A549 (cell line): ENCODE results near the gene GRHL3.

Experiments
- CBX2 ChIP-seq: fragments of 200-600 bp; sonication (generic); IDR thresholded peaks from 2 replicates; pipeline ENCODE4 v1.6.1; 2016; ENCODE audit warnings: low read depth, mild to moderate bottlenecking, borderline replicate concordance
- CEBPB ChIP-seq, 2 experiments: fragments of >200 bp in 1 of 2; sonication (Bioruptor Twin) in 1 of 2; formaldehyde crosslinking in 1 of 2; IDR thresholded peaks; 2 replicates each; pipeline ENCODE4 v1.6.1; 2012 to 2016
- CHD4 ChIP-seq: fragments of 200-600 bp; sonication (generic); IDR thresholded peaks from 2 replicates; pipeline ENCODE4 v1.6.1; 2016; ENCODE audit warnings: antibody characterized with exemption, mild to moderate bottlenecking, borderline replicate concordance
- CTCF ChIP-seq: fragments of >200 bp; sonication (Bioruptor Twin); formaldehyde crosslinking; IDR thresholded peaks from 3 replicates; pipeline ENCODE4 v1.5.1; 2016
- E2F6 ChIP-seq: IDR thresholded peaks from 2 replicates; pipeline ENCODE4 v1.6.1; 2012; ENCODE audit warnings: low read depth, borderline replicate concordance
- EP300 ChIP-seq, 2 experiments: fragments of >200 bp; sonication (Bioruptor Twin); formaldehyde crosslinking; IDR thresholded peaks; 2 replicates in 1 of 2; 3 replicates in 1 of 2; pipeline ENCODE4 v1.6.1; 2016 to 2017
- FOXS1 ChIP-seq: fragments of 250-450 bp; sonication (Bioruptor Pico); IDR thresholded peaks from 2 replicates; pipeline ENCODE4 v1.5.0; 2020; ENCODE audit warnings: mild to moderate bottlenecking, moderate library complexity
- MAZ ChIP-seq: fragments of 150-350 bp; IDR thresholded peaks from 2 replicates; pipeline ENCODE4 v1.6.1; 2014; ENCODE audit warnings: antibody characterized with exemption, low read depth, low read length, borderline replicate concordance
- MYC ChIP-seq: IDR thresholded peaks from 2 replicates; pipeline ENCODE4 v1.6.1; 2012; ENCODE audit warnings: mild to moderate bottlenecking, inconsistent platforms, low read length, improper control_type of control experiment, borderline replicate concordance
- POLR2A ChIP-seq: IDR thresholded peaks from 2 replicates; pipeline ENCODE4 v1.6.1; 2012; ENCODE audit warnings: mild to moderate bottlenecking, low read length
- REST ChIP-seq: fragments of 200-600 bp; sonication (generic); IDR thresholded peaks from 2 replicates; pipeline ENCODE4 v1.6.1; 2016; ENCODE audit warnings: antibody characterized with exemption, mild to moderate bottlenecking, moderate library complexity
- RFX5 ChIP-seq: fragments of 450-650 bp; IDR thresholded peaks from 2 replicates; pipeline ENCODE4 v1.7.1; 2014; ENCODE audit warnings: antibody characterized with exemption, mild to moderate bottlenecking, moderate library complexity
- USF2 ChIP-seq: fragments of 450-650 bp; IDR thresholded peaks from 2 replicates; pipeline ENCODE4 v1.6.1; 2014; ENCODE audit warnings: antibody characterized with exemption

- TF ChIP-seq E2F6 (no peak), CTCF (no peak), CHD4 (no peak), MAZ (no peak), RFX5 (no peak), FOXS1 (CRISPR knock-in tag) (no peak), POLR2A (no peak), CBX2 (no peak), EP300 (IDR thresholded peaks at IDR 0.05) (no peak), MYC (no peak), CEBPB (IDR thresholded peaks at IDR 0.05) (no peak), REST (no peak), USF2 (no peak)
Measured at GRCh38 chr1:24386241-24386640, 67.1 kb downstream of the GRHL3 start.
